Measurements from ENCODE around the gene TAB2.
"Not testable (repeated sequence)": the region's sequence is repeated elsewhere in the genome, so short reads cannot be mapped to it uniquely, and the experiment has no call there.

The TAB2 gene

DNA sequence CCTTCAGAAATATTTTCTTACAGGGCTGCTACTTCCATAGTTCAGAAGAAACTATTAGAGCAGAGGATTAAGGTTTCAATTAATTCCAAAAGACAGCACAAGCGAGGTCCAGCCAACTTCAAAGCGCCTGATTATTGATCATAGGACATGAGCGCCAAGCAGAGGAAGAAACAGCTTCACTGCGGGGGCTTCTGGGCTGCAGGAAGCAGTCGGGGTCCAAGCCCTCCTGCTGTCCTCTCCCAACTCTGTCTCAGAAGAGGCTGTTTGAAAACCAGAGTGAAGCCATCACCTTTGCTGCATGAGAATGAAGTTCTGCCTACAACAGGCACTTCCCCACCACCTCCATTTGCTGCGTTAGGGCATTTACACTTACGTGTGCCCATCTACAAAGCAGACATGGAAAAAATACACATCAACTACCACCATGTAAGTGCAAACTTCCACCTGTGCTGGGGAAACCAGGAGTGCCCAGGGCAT, 106.5 kb downstream of the TAB2 start:
- no peak for DNase-seq

DNA sequence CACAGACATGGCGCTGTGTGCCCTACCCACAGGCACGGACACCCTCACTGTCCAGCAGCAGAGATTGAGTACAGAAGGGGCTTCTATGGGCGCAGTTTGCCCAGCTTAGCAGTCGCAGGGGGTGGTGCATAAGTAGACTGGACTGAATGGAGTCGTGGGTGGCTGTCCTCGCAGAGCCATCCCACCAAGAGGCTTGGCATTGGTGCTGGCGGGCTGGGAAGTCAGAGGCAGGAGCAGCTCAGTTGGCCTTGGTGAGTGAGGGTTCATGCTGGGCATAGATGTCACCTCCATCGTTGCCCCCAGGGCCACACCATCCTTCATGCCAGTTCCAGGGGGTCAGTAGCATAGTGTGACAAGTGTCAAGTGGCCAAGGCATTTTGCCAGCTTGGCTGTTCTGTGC, 107.7 kb downstream of the TAB2 start:
- no peak for DNase-seq

DNA sequence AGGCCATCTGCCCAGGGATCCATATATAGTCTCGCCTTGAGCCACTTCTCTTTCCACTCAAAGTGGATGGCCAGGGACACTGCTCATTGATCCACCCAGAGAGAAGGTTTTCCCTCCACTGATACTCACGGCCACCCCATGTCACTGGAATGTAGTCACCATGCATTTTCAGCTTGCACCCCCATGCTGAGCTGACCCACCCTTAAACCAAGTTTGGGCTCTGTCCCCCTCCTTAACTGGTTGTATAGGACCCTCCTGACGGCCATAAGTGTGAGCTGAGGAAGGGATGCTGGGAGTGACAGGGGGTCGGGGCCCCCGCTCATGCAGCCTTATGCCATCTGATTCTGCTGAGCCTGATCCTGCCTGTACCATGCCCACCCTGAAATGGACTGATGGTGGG, 108.2 kb downstream of the TAB2 start:
- DNase-seq: no peak

DNA sequence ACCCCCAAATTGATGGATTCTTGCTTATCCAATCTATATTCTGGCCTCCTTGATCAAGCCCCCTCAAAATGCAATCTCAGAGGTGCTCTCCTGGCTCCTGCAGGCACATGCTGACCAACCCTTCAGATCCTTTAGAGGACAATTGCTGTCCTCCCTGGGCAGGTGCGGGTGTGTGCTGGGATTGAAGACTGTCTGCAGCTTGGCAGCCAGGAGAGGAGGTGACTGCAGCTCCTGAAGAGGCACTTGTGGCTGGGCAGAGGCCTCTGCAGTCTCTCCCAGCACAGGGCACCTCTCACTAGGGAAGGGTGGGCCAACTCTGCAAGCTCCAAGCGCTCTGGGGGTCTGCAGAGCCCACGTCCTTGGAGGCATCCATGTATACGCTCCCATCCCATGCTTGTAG, 111.1 kb downstream of the TAB2 start:
- DNase-seq: no peak

DNA sequence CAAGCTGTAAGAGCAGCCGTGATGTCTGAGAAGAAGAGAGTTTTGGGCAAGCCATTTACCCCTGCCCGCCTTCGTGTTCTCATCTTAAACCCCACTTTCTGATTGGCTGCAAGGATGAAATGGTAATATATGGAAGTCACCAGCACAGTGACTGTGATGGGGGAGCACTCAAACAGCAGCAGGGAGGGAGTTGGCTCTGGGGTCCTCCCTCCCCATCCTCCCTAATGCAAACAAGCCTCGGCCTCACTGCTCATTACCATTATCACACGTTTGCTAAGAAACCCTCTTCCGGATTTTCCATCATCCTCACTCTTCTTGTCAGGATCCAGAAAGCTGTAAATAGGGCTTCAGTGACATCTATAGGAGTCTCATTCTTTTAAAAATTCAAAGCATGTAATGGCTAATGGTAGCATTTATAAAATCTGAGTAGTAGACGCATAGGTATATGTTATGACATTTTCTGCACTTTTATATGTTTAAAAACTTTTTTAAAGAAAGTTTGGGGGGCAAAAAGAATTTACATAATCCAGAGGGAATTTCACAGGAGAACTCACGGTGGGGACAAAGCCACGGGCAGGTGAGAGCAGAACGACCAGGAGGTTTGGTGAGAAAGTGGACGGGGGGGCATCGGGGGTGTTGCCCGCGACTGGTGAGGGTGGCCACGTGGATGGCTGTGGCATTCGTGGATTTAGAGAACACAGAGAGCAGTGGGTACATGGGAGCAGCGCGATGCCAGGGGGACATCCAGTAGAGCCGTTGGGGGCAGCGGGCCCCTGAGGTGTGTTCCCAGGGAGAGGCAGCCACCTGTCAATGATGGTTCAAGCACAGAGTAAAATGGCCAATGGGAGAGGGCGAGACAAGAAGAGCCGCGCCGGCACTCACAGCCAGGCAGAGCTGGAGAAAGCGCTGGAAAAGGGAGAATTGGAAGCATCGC, 112.2 kb downstream of the TAB2 start:
- no peak for DNase-seq

DNA sequence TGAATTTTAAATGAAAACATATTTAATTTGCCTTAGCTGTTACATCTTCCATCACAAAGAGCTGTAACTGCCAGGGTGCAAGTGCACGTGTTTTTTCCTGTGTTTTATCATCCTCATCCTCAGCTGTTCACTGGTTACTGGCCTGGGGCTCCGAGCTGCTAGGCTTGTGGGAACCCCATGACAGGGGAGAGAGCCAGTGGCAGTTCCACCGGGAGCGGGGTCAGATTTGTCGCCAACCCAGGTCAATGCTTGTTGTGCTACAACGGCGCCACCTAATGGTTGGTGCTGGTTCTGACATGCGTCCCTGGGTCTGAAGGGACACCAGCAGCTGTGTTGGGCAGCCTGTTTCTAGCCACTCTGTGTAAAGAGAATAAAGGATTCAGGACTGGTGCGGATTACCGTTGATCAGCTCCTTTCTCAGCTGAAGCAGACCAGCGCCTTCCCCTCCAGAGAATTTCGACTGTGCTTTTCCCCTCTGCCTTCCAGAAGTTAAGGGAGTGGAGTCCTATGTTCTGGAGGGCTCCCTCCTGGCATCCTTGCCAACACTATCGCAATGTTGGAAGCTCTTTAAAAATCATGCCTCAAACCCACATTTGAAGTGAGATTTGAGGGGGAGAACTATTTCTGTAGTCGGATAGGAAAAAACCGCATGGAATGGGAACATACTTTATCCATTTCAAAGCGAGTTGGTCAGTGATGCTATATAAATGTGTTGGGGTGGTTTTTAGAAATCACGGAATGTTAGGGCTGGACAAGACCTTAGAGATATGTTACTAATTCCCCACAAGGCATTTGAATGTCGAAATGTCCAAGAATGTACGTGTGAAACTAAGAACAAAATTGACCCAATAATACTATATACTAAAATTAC, 114.6 kb downstream of the TAB2 start:
- DNase-seq: peak; percentile 52

DNA sequence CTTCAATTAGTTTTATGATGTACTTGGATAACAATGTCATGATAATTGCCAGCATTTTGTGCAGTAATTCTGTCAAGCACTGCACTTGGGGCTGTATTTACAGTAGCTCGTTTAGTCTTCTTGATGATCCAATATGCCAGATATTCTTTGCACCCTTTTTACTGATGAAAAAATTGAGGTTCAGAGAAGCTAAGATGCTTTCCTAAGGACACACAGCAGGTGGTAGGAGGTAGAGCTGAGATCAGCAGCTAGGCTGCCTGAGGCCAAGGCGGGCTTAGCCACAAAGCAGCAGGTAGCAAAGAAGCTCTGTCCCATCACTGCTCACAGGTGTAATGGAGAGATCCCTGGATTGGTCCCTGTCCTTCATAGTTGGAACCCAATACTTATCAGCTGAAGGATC, 115.9 kb downstream of the TAB2 start:
- DNase-seq: no peak

DNA sequence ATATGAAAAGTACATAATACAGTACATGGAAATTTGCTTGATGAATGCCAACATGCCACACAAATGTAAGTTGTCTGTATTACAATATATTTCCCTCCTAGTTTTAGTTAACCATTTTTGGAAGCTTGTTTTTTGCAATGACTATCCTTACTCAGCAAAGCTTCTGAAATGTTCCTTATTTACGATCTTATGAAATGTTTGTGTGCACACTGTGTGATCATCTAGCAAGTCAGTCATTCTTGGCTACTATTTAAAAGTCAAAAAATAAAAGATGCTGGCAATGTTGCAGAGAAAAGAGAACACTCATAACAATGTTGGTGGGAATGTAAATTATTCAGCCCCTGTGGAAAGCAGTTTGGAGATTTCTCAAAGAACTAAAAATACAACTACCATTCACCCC, 116.4 kb downstream of the TAB2 start:
- DNase-seq: no peak

DNA sequence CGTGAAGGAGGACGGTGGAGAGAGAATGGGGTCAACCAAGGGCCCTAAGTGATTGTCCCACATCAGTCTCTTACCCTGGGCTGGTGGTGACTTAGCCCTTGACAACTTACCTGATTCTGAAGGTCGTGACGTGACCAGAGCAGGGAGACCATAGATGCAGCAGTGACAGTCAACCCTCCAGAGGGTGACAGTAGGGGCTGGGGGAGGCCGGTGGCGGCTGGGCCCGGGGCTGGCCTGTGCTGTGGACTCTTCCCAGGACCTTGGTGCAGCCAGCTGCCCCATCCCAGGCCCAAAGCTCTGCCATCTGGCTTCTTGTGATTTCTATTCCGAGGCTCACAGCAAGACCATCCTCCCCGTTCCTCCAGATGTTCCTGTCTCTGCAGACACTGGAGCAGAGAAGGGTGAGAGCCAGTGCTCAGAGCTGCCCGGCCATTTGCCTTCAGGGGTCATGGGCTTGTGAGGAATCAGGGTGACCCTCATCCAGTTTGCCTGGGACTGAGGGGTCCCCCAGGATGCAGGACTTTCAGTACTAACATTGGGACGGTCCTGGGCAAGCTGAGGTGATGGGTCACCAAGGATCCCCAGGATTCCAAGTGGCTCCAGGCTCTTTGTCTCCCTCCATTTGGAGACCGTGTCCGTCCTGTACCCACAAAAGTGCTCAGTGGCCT, 118.5 kb downstream of the TAB2 start:
- DNase-seq: no peak

DNA sequence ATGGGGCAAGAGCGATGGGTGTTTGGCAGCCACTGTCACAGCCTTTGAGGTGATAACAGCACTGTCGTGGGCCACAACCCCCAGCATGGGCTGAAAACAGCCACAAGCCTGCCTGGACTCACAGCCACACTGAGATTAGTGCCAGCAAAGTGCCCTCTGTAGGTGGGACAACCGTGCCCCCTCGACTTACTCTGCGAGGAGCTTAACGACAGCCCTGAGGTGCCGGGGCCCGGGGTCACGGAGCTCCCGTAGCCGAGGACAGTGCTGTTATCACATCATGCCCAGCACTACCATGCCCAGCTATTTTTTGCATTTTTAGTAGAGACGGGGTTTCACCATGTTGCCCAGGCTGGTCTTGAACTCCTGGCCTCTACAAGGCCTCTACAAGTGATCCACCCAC, 119.1 kb downstream of the TAB2 start:
- no peak for DNase-seq

DNA sequence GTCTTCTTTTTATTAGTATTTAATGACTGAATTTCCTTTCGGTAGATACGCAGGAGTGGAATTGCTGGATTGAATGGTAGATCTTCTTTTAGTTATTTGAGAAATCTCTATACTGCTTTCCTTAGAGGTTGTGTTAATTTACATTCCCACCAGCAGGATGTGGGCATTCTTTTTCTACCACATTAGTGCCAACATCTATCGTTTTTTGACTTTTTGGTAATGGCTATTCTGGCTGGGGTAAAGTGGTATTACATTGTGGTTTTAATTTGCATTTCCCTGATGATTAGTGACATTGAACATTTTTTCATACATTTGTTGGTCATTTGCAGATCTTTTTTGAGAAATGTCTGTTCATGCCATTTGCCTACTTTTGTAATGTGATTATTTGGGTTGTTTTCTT, 119.7 kb downstream of the TAB2 start:
- no peak for DNase-seq

DNA sequence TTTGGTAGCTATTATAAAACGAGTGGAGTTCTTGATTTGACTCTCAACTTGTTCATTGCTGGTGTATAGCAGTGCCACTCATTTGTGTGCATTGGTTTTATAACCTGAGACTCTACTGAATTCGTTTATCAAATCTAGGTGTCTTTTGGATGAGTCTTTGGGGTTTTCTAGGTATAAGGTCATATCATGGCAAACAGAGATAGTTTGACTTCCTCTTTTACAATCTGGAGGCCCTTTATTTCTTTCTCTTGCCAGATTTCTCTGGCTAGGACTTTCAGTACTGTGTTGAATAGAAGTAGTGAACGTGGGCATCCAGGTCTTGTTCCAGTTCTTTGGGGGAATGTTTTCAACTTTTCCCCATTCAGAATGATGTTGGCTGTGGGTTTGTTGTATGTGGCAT, 121.3 kb downstream of the TAB2 start:
- DNase-seq: no peak

DNA sequence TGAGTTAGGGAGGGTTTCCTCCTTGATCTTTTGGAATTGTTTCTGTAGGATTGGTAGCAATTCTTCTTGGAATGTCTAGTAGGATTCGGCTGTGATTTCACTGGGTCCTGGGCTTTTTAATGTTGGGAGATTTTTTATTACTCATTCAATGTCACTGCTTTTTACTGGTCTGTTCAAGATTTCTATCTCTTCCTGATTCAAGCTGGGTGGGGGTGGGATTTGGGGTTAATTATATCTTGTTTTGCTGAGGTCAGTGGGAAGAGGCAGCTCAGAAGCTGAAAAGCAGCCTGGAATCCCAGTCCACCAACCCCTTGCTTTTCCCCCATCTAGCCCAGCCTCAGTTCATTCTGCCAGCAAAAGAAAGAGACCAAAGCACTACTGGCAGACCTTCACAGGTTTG, 122.1 kb downstream of the TAB2 start:
- DNase-seq: no peak

DNA sequence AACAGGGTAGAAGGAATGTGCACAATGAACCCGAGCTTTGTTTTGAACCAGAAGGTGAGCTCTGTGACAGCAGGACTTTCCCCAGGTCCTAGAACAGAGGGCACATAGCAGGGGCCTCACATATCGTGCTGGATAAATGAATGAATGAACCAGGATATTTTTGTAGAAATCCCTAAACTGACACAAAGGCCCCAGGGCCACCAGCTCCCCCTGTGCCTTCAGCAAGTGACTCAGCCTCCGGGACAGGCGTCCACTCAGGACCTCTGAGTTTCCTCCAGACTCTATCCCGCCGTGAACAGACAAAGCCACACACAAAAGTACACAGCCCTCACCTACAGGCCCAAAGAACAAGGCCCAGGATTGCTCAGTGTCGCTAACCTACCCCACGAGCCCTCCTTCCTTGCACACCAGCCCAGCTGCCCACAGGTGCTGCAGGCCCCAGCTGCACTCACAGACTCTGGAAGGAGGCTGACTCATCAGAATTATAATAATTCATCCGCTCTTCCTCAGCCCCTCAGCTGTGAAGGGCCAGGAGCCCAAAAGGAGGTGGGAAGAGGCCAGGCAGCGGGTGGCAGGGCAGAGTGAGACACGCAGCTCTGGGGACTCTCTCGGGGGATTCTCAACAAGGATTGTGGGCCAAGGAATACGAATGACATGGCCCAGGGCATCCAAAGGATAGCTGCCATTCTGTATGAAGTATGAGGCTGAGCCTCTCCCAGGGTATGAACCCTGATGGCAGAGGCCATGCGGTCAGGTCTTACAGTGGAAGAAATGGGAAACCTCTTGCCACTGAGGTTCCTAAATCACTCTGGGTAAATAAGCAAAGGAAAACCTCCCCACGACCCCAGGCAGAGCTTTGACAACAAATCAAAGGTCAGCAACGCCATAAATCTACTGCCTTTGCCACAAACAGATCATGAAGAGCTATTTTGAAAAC, 123.5 kb downstream of the TAB2 start:
- no peak for DNase-seq

DNA sequence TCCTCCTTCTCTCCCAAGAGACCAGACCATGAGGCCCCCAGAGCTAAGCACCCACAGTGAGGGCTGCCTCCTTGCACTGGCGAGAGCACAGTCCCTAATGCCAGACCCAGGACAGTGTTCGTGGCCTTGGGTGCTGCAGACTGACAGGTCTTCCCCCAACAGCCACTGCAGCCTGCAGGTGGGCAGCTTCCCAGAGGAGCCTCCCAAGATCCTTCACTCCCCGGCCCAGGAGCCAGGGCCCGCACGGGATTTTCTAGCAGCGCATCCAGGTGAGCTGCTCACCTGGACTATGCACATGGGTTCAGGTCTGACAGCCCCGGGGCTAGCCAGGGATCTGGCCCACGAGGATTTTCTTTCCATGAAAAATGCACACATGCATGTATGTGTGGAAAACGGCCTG, 124.2 kb downstream of the TAB2 start:
- DNase-seq: no peak

DNA sequence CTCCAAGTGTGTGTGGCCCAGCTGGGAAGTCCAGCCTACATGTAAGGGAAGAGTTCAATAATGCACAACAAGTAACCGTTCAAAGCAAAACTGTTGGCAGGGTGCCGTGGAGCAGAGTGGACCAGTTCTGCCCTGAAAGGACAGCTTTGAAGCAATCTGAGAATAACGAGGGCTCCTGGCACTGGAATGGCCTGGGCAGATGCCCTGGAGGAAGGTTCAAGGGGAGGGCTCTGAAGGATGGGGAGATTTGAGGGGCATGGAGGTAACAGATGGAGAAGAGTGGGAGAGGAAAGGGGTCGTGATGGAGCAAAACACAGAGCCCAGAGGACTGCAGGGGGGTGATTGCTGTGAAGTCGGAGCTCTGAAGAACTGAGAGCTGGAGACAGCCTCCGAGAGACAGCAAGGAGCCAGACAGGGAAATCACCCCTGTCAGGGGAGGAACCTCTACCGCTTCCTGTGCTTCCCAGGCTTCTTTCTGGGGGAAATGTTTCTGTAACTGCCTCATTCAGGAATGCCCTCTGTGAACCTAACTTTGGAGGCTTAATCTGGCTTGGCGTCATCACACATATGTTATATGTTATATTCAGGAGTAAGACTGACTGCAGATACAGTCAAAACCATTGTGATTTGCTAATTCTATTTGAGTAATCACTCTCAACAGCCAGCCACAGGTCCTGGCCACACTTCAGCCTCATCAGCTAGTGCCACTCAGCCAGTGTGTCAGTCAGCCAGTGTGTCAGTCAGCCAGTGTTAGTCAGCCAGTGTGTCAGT, 126.1 kb downstream of the TAB2 start:
- DNase-seq: peak; percentile 8

DNA sequence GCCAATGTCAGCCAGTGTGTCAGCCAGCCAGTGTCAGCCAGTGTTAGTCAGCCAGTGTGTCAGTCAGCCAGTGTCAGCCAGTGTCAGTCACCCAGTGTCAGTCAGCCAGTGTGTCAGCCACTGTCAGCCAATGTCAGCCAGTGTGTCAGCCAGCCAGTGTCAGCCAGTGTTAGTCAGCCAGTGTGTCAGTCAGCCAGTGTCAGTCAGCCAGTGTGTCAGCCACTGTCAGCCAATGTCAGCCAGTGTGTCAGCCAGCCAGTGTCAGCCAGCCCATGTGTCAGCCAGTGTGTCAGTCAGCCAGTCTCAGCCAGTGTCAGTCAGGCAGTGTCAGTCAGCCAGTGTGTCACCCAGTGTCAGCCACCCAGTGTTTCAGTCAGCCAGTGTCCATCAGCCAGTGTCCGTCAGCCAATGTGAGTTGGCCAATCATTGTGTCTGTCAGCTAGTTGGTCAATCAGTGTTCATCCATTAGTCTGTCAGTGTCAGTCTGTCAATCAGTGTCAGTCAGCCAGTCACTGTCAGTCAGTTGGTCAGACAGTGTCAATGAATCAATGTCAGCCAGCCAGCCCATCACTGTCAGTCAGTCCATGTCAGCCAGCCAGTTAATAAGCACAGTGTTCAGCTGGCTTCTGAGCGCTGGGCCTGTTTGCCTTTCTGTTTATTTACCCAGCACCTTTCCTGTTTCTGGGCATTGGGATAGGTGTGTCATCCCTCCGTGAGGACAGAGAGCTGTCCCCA, 127.0 kb downstream of the TAB2 start:
- DNase-seq: not testable (repeated sequence)

DNA sequence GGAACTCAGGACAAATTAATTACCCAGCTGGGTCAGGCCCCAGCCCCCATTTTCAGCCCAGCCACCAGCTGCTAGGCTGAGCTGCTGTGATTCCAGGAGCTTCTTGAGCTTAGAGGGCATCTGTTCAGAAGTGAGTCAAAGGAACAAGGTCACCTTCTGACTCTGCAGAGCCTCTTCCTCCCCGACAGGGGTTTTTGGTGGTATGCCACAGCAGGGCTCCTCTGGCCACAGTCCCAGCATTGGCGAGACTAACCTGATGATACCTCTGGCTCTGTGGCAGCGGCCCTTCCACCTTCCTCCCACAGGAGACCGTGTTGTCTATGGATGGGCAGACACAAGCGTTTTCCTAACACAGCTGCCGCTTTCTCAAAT, 127.6 kb downstream of the TAB2 start:
- no peak for DNase-seq

DNA sequence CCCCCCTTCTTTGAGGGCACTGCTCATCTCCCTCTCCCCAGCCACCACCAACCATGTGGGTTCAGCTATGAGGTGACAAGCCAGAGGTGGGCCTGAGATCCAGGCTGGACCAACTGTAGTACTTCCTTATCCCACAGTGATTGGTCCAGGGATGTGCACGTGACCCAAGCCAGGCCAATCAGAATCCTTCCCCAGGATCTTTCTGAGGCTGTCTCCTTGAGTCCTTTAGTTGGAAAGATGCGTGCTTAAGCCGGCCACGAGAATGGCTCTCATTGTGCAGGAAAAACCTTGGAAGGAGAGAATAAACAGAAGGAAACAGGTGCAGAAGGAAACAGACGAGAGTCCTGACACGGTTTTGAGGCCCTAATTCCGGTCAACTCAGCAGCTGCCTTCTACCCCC, 128.1 kb downstream of the TAB2 start:
- DNase-seq: no peak

DNA sequence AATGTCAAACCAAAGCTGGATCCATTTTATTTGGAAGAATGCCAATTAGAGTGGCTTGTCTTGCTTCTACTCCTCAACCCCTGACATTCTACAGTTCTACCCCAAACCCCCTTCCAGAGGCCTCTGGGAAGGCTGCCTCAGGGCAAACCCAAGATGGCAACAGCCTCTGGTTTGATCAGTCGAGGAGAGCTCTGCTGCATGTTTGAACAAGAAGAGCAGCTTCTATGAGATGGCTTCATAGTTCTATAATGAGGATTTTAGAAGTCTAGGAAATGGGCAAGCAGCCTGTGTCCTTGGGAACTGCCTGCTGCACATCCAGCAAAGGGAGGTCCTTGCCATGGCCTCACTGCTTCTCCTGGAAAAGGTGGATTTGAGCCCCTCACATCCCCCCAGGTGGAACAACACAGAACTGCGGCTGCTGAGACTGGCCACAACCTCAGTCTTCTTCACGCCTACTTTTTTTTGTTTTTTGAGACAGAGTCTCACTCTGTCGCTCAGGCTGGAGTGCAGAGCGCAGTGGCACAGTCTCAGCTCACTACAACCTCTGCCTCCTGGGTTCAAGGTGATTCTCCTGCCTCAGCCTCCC, 129.4 kb downstream of the TAB2 start:
- DNase-seq: no peak

Measured in NCI-H226 (cell line).